ENCODE data around the gene NEK3. TPM values are rescaled to one million over a fixed set of nuclear protein-coding genes. Genes with fewer than 3 reads are reported as not detected.
"Not testable (repeated sequence)": the region's sequence is repeated elsewhere in the genome, so short reads cannot be mapped to it uniquely, and the experiment has no call there.

The NEK3 gene
- total and polyA plus RNA-seq, 3 experiments from 2014 or later, result 1.2 to 2.7 (median 1.5) TPM

DNA sequence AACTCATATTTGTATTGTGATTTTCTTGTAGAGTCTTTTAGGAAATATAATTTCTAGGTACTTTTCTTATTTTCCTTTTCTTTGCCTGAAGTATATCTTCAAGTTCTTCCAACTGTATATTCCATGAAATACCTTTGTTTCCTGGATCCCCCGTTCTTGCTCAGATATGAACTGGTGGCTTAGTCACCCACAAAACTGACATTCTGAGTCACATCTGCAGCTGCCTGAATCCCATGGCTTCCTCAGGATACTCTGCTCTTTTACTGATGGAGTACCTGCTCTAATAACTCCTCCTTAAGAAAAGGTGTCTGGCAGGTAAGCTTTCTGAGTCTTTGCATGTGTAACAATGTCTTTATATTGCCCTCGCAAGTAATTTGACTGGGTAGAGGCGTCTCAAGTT lies 4.5 kb upstream of the NEK3 start:
- POLR2A ChIA-PET; H3K27me3 Mint-ChIP-seq; H3K36me3 ChIP-seq (ENCODE audit: insufficient read depth, low read length); H3K27ac Mint-ChIP-seq; CTCF ChIA-PET; H3K4me3 ChIP-seq (ENCODE audit: low read length); H3K27ac ChIP-seq (ENCODE audit: low read depth, low read length); H3K9me3 Mint-ChIP-seq; DNase-seq; H3K9me3 ChIP-seq (ENCODE audit: low read length); H3K27me3 ChIP-seq (ENCODE audit: insufficient read depth, low read length, poor library complexity, severe bottlenecking); H3K4me1 ChIP-seq (ENCODE audit: insufficient read depth, low read length): not testable (repeated sequence)
- Mint-ChIP-seq H3K4me3 (peak overlapping the region in 2 of 7 donors; percentile 24 to 61), H3K4me1 (peaks cover 8 to 11% (median 8%) of the 10 kb centered on the region in 3 donors), H3K36me3 (peaks cover 3 to 32% (median 7%) of the 10 kb centered on the region in 3 donors)

GRCh38 chr13:52162279-52163101 lies 3.1 kb upstream of the NEK3 start:
- Histone ChIP-seq H3K36me3 (ENCODE audit: insufficient read depth, low read length) (no peaks in the 10 kb centered on the region), H3K4me3 (ENCODE audit: low read length) (no peak overlapping the region), H3K9me3 (ENCODE audit: low read length) (no peaks in the 10 kb centered on the region), H3K4me1 (ENCODE audit: insufficient read depth, low read length) (peaks cover 14% of the 10 kb centered on the region), H3K27me3 (ENCODE audit: insufficient read depth, low read length, poor library complexity, severe bottlenecking) (no peaks in the 10 kb centered on the region), H3K27ac (ENCODE audit: low read depth, low read length) (no peak overlapping the region)
- Mint-ChIP-seq H3K4me1 (peaks cover 14 to 23% (median 19%) of the 10 kb centered on the region in 3 donors), H3K36me3 (peaks cover 3 to 21% (median 7%) of the 10 kb centered on the region in 3 donors), H3K27ac (no peak overlapping the region), H3K4me3 (peak overlapping the region in 2 of 7 donors; percentile 14 to 19), H3K27me3 (peaks cover 0 to 2% of the 10 kb centered on the region in 2 donors), H3K9me3 (no peaks in the 10 kb centered on the region)
- ChIA-PET POLR2A (no interaction called here), CTCF (no interaction called here)
- DNase-seq, result no peak

- no peak overlapping the region for H3K4me3 Mint-ChIP-seq
- peaks cover 0 to 8% (median 2%) of the 10 kb centered on the region in 3 donors for H3K36me3 Mint-ChIP-seq
- Histone ChIP-seq H3K27ac (ENCODE audit: low read depth, low read length) (no peak overlapping the region), H3K27me3 (ENCODE audit: insufficient read depth, low read length, poor library complexity, severe bottlenecking) (no peaks in the 10 kb centered on the region), H3K4me3 (ENCODE audit: low read length) (no peak overlapping the region), H3K36me3 (ENCODE audit: insufficient read depth, low read length) (no peaks in the 10 kb centered on the region), H3K9me3 (ENCODE audit: low read length) (no peaks in the 10 kb centered on the region), H3K4me1 (ENCODE audit: insufficient read depth, low read length) (peaks cover 14% of the 10 kb centered on the region)
- ChIA-PET CTCF (interaction anchor here (1.9 kb wide), 1 partner anchor 289 kb away, joined by 4 read pairs; the partner anchor contains the start of gene VPS36), POLR2A (no interaction called here)
- H3K9me3 Mint-ChIP-seq, result no peaks in the 10 kb centered on the region
- peaks cover 0 to 2% of the 10 kb centered on the region in 2 donors for H3K27me3 Mint-ChIP-seq
- no peak for DNase-seq
- H3K4me1 Mint-ChIP-seq, result peaks cover 18 to 32% (median 30%) of the 10 kb centered on the region in 3 donors
- H3K27ac Mint-ChIP-seq, result no peak overlapping the region
Observed at GRCh38 chr13:52161181-52161646, 1.8 kb upstream of the NEK3 start.

GRCh38 chr13:52160506-52160905 lies 1.1 kb upstream of the NEK3 start:
- Histone ChIP-seq H3K9me3 (ENCODE audit: low read length) (no peaks in the 10 kb centered on the region), H3K4me3 (ENCODE audit: low read length) (no peak overlapping the region), H3K27me3 (ENCODE audit: insufficient read depth, low read length, poor library complexity, severe bottlenecking) (no peaks in the 10 kb centered on the region), H3K27ac (ENCODE audit: low read depth, low read length) (no peak overlapping the region), H3K36me3 (ENCODE audit: insufficient read depth, low read length) (no peaks in the 10 kb centered on the region), H3K4me1 (ENCODE audit: insufficient read depth, low read length) (peaks cover 14% of the 10 kb centered on the region)
- Mint-ChIP-seq H3K27ac (no peak overlapping the region), H3K36me3 (peaks cover 0 to 3% (median 0%) of the 10 kb centered on the region in 3 donors), H3K4me1 (peaks cover 18 to 32% (median 30%) of the 10 kb centered on the region in 3 donors), H3K9me3 (no peaks in the 10 kb centered on the region), H3K27me3 (peaks cover 0 to 2% of the 10 kb centered on the region in 2 donors), H3K4me3 (peak overlapping the region in 4 of 7 donors; percentile 19 to 52 (median 40))
- ChIA-PET POLR2A (no interaction called here), CTCF (interaction anchor here (1.6 to 1.9 kb wide), 3 partner anchors 33 to 363 kb away, joined by 3 to 5 read pairs (median 4); partner anchors contain the start of gene VPS36)
- no peak for DNase-seq

- peaks cover 18 to 32% (median 30%) of the 10 kb centered on the region in 3 donors for H3K4me1 Mint-ChIP-seq
- no peaks in the 10 kb centered on the region for H3K36me3 Mint-ChIP-seq
- POLR2A ChIA-PET, result no interaction called here
- CTCF ChIA-PET, result interaction anchor here (1.6 to 1.9 kb wide), 3 partner anchors 32 to 363 kb away, joined by 3 to 5 read pairs (median 4); partner anchors contain the start of gene VPS36
- H3K9me3 Mint-ChIP-seq, result no peaks in the 10 kb centered on the region
- H3K36me3 ChIP-seq (ENCODE audit: insufficient read depth, low read length), result no peaks in the 10 kb centered on the region
- H3K4me3 Mint-ChIP-seq, result peak overlapping the region; percentile 75 to 94 (median 91)
- H3K27me3 ChIP-seq (ENCODE audit: insufficient read depth, low read length, poor library complexity, severe bottlenecking), result no peaks in the 10 kb centered on the region
- H3K9me3 ChIP-seq (ENCODE audit: low read length), result no peaks in the 10 kb centered on the region
- DNase-seq, result no peak
- H3K27me3 Mint-ChIP-seq, result peaks cover 0 to 2% of the 10 kb centered on the region in 2 donors
- peak overlapping the region in 4 of 8 donors; percentile 53 to 87 (median 71) for H3K27ac Mint-ChIP-seq
- no peak overlapping the region for H3K27ac ChIP-seq (ENCODE audit: low read depth, low read length)
- H3K4me3 ChIP-seq (ENCODE audit: low read length), result peak overlapping the region; percentile 62
- peaks cover 14% of the 10 kb centered on the region for H3K4me1 ChIP-seq (ENCODE audit: insufficient read depth, low read length)
Observed at GRCh38 chr13:52160053-52160452, 656 bp upstream of the NEK3 start.

GRCh38 chr13:52158629-52159158 lies 703 bp downstream of the NEK3 start:
- H3K36me3 ChIP-seq (ENCODE audit: insufficient read depth, low read length), result no peaks in the 10 kb centered on the region
- peak overlapping the region; percentile 1 for H3K27ac ChIP-seq (ENCODE audit: low read depth, low read length)
- Mint-ChIP-seq H3K9me3 (no peaks in the 10 kb centered on the region), H3K4me1 (peaks cover 18 to 32% (median 30%) of the 10 kb centered on the region in 3 donors), H3K36me3 (no peaks in the 10 kb centered on the region), H3K27me3 (peaks cover 0 to 2% of the 10 kb centered on the region in 2 donors), H3K4me3 (peak overlapping the region; percentile 75 to 94 (median 91)), H3K27ac (peak overlapping the region; percentile 37 to 89 (median 79))
- H3K27me3 ChIP-seq (ENCODE audit: insufficient read depth, low read length, poor library complexity, severe bottlenecking), result no peaks in the 10 kb centered on the region
- DNase-seq, result no peak
- CTCF ChIA-PET, result no interaction called here
- no peaks in the 10 kb centered on the region for H3K9me3 ChIP-seq (ENCODE audit: low read length)
- peaks cover 14% of the 10 kb centered on the region for H3K4me1 ChIP-seq (ENCODE audit: insufficient read depth, low read length)
- peak overlapping the region; percentile 62 for H3K4me3 ChIP-seq (ENCODE audit: low read length)
- POLR2A ChIA-PET, result no interaction called here

DNA sequence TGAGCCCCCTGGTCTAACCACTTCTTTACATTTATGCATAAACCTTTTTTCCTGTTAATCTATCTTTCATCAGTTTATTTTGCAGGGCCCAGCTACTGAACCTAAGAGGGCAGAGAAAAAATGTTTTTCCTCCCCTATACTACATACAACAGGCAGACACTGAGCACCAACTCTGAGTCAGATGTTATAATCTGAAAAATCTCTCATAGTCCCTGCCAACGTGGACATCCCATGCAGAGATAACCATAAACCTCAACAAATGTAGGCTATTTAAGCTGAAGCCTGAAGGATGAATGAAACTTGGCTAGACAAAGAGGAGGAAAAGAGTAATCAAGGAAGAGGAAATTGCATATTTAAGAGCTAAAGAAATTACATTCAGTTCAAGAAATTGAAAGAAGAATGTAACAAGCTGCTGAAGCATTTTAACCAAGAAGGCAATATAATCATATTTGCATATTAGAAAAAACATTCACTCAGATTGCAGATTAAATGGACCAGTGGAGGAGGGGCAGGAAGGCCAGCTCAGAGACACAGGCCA lies 2.6 kb downstream of the NEK3 start:
- no peaks in the 10 kb centered on the region for H3K9me3 Mint-ChIP-seq
- Histone ChIP-seq H3K27me3 (ENCODE audit: insufficient read depth, low read length, poor library complexity, severe bottlenecking) (no peaks in the 10 kb centered on the region), H3K4me1 (ENCODE audit: insufficient read depth, low read length) (peaks cover 14% of the 10 kb centered on the region), H3K27ac (ENCODE audit: low read depth, low read length) (no peak overlapping the region), H3K4me3 (ENCODE audit: low read length) (no peak overlapping the region), H3K9me3 (ENCODE audit: low read length) (no peaks in the 10 kb centered on the region), H3K36me3 (ENCODE audit: insufficient read depth, low read length) (no peaks in the 10 kb centered on the region)
- no peak for DNase-seq
- CTCF ChIA-PET, result interaction anchor here (1.6 kb wide), 1 partner anchor 38 kb away, joined by 5 read pairs; no protein-coding TSS in a partner anchor
- POLR2A ChIA-PET, result no interaction called here
- H3K27ac Mint-ChIP-seq, result peak overlapping the region in 4 of 8 donors; percentile 11 to 82 (median 44)
- peaks cover 0 to 2% of the 10 kb centered on the region in 2 donors for H3K27me3 Mint-ChIP-seq
- peaks cover 0 to 2% (median 0%) of the 10 kb centered on the region in 3 donors for H3K36me3 Mint-ChIP-seq
- peak overlapping the region in 4 of 7 donors; percentile 33 to 75 (median 48) for H3K4me3 Mint-ChIP-seq
- peaks cover 18 to 32% (median 30%) of the 10 kb centered on the region in 3 donors for H3K4me1 Mint-ChIP-seq

Data from CD8-positive, alpha-beta memory T cell (primary cell).